Progenitor cell of endocrine pancreas (in vitro differentiated cells): ENCODE results near the gene GPR107. TPM values are rescaled to one million over a fixed set of nuclear protein-coding genes. Genes with fewer than 3 reads are reported as not detected.

Experiments
- DNase-seq: peaks from one replicate; pipeline ENCODE4 v3.0.0; 2021; ENCODE audit warnings: low spot score; ENCODE audit not compliant: unreplicated experiment
- H3K27ac Mint-ChIP-seq: 2 replicates; pipeline ENCODE4 v1.8.0; 2021; ENCODE audit warnings: mild to moderate bottlenecking, moderate library complexity, mixed read lengths
- H3K27me3 Mint-ChIP-seq: 2 replicates; pipeline ENCODE4 v1.8.0; 2021; ENCODE audit warnings: mixed read lengths
- H3K36me3 Mint-ChIP-seq: 2 replicates; pipeline ENCODE4 v1.8.0; 2022; ENCODE audit warnings: mixed read lengths; ENCODE audit not compliant: insufficient read depth
- H3K4me1 Mint-ChIP-seq: 2 replicates; pipeline ENCODE4 v1.8.0; 2021; ENCODE audit warnings: low read depth, mixed read lengths
- H3K4me3 Mint-ChIP-seq: 2 replicates; pipeline ENCODE4 v1.8.0; 2021; ENCODE audit warnings: low read depth, mild to moderate bottlenecking, moderate library complexity, mixed read lengths
- H3K9me3 Mint-ChIP-seq: 2 replicates; pipeline ENCODE4 v1.8.0; 2021; ENCODE audit warnings: low read depth, mixed read lengths
- CTCF ChIP-seq: fragments of 200-600 bp; sonication (generic); IDR thresholded peaks from one replicate; pipeline ENCODE4 v1.5.0; 2021; ENCODE audit warnings: antibody characterized with exemption, mild to moderate bottlenecking; ENCODE audit not compliant: unreplicated experiment
- total RNA-seq: library from RNA; stranded (reverse); gene quantifications from 2 replicates; pipeline ENCODE4 v1.2.1, GENCODE V29; 2021

GPR107 gene
- total RNA-seq, 1 donor from 2014 or later: 48.7 TPM

- H3K4me1 Mint-ChIP-seq: no peaks in the 10 kb centered on the region
- no peaks in the 10 kb centered on the region for H3K36me3 Mint-ChIP-seq
- no peaks in the 10 kb centered on the region for H3K27me3 Mint-ChIP-seq
- no peak overlapping the region for H3K27ac Mint-ChIP-seq
- no peak for TF ChIP-seq CTCF
- no peak overlapping the region for H3K4me3 Mint-ChIP-seq
- no peak for DNase-seq
- no peaks in the 10 kb centered on the region for H3K9me3 Mint-ChIP-seq
Measured at GRCh38 chr9:130154816-130155215, 101.1 kb downstream of the GPR107 start.

DNA sequence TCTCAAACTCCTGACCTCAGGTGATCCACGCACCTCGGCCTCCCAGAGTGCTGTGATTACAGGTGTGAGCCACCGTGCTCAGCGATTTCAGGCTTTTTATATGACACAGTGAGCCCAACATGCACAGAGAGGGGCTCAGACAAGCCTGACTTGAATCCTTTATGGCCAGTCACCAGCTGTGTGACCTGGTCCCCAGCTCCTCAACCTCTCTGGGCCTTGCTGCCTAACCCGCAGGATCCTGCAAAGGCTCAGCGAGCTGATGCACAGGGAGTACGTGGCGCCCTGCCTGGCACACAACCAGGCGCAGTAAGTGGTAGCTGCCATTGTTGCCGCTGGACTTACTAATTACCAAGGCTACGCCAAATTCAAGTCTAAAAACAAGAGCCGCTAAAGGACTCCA is 101.9 kb downstream of the GPR107 start:
- Mint-ChIP-seq H3K9me3 (no peaks in the 10 kb centered on the region), H3K4me3 (no peak overlapping the region), H3K36me3 (no peaks in the 10 kb centered on the region), H3K4me1 (no peaks in the 10 kb centered on the region), H3K27me3 (no peaks in the 10 kb centered on the region), H3K27ac (no peak overlapping the region)
- no peak for TF ChIP-seq CTCF
- DNase-seq: no peak

DNA sequence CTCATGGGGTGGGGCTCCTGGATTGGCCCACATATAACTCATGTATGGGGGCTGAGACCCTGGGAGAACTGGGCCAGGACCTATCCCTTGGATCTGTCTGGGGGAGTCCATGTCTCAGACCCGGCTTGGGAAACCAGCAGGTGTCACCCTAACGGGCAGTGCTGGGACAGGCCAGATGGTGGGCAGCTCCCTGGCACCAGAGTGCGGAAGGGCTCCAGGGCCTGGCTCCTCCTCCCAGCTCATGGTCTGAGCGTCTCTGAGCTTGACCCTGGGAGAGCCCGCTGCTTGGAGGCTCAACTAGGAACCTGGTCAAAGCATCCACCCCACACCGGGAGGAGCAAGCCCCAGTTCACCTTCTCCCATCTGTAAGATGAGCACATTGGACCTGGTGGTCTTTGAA is 103.0 kb downstream of the GPR107 start:
- Mint-ChIP-seq H3K4me3 (no peak overlapping the region), H3K9me3 (no peaks in the 10 kb centered on the region), H3K27ac (no peak overlapping the region), H3K36me3 (no peaks in the 10 kb centered on the region), H3K27me3 (no peaks in the 10 kb centered on the region), H3K4me1 (no peaks in the 10 kb centered on the region)
- TF ChIP-seq CTCF: no peak
- no peak for DNase-seq

- TF ChIP-seq CTCF: no peak
- H3K36me3 Mint-ChIP-seq: no peaks in the 10 kb centered on the region
Measured at GRCh38 chr9:130157079-130157478, 103.4 kb downstream of the GPR107 start.

DNA sequence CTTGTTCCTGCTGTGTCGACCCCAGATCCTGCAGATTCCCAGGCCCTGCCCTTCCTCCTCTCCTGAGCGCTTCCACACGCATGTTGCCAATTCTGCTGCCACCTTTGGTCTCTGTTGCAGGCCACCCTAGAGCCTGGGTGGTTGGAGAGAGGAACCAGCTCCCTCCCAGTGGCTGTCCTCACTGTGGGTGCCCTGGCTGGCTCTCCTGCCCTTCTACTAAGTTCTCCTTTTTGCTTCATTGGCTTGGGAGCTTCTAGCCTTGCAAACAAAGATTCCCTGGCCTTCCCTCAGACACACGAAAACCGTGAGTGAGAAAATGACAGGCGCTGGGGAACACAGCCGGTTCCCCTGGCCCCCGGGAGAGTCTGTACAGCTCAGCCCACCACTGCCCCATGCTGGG is 104.3 kb downstream of the GPR107 start:
- Mint-ChIP-seq H3K27ac (no peak overlapping the region), H3K4me3 (no peak overlapping the region), H3K27me3 (no peaks in the 10 kb centered on the region), H3K4me1 (no peaks in the 10 kb centered on the region), H3K9me3 (no peaks in the 10 kb centered on the region), H3K36me3 (no peaks in the 10 kb centered on the region)
- no peak for TF ChIP-seq CTCF
- DNase-seq: no peak

More at GRCh38 chr9:130157079-130157478, 103.4 kb downstream of the GPR107 start:
- no peak for DNase-seq
- H3K27me3 Mint-ChIP-seq: no peaks in the 10 kb centered on the region
- H3K27ac Mint-ChIP-seq: no peak overlapping the region
- no peaks in the 10 kb centered on the region for H3K4me1 Mint-ChIP-seq
- H3K4me3 Mint-ChIP-seq: no peak overlapping the region
- H3K9me3 Mint-ChIP-seq: no peaks in the 10 kb centered on the region

DNA sequence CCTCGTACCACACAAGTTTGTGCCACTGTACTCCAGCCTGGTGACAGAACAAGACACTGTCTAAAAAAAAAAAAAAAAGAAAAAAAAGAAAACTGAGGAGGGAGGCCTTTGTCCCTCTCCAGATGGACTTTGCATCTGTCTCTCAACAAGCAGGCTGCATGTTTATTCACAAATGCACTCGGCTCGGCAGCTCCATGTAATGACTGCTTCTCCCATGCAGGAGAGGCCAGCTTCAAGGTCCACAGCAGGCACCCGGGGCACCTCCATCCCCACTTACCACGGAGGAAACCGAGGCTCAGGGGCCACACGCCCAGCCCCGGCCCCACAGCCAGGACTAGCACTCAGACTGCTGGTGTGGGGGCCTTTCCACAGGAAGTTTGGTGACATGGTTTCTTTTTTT is 105.4 kb downstream of the GPR107 start:
- Mint-ChIP-seq H3K27me3 (peaks cover 1% of the 10 kb centered on the region), H3K36me3 (no peaks in the 10 kb centered on the region), H3K4me1 (no peaks in the 10 kb centered on the region), H3K27ac (no peak overlapping the region), H3K4me3 (no peak overlapping the region), H3K9me3 (no peaks in the 10 kb centered on the region)
- no peak for DNase-seq
- no peak for TF ChIP-seq CTCF
